Stimulated activated CD8-positive, alpha-beta memory T cell treated with anti-CD3 and anti-CD28 coated beads, Interleukin-12 subunit alpha, Interleukin-12 subunit beta, amount 100 ng/mL, for 24 hours (primary cell): ENCODE measurements around the gene DYNC2LI1.
"Not testable (repeated sequence)": the region's sequence is repeated elsewhere in the genome, so short reads cannot be mapped to it uniquely, and the experiment has no call there.

Experiments used
- DNase-seq: peaks from one replicate; pipeline ENCODE4 v3.0.0-alpha.2; 2020; ENCODE audit errors: extremely low read depth

The DYNC2LI1 gene

DNA sequence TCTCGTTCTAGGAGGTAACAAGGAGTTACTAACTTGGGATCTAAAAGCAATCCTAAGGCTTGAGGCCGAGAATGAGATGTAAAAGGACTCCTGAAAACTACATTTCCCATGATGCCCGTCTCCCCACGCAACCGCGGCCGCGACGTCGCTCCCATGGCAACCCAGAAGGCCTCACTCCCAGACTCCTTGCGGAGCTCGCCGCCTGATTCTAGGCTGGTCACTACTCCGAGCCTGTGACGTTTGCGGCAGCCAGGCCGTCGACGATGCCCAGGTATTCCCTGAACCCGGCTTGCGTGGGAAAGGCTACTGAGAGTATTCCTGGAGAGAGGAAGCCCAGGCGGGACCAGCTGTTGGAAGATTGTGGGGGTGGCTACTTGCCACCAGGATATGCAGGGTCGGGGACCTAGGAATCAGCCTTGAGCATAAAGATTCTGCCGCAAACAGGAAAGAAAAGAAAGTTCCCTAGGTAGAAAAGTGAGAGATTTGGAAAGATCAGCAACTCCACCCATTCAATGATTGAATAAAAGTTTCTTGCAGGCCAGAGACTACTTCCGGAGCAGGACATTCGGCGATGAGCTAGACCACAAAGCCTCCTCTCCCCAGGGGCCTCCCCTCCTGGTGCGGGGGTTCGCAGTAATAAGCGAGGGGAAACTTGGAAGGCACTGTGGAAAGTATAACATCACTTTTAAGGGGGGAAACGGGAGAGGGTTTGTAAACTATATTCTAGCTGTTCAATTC, at the start of gene DYNC2LI1:
Gene DYNC2LI1, plus strand, starts transcription at position 164 of the 738 bp plus-strand sequence. Its CDS starts 100 bp downstream, at position 264.
- peak; percentile 62 for DNase-seq

DNA sequence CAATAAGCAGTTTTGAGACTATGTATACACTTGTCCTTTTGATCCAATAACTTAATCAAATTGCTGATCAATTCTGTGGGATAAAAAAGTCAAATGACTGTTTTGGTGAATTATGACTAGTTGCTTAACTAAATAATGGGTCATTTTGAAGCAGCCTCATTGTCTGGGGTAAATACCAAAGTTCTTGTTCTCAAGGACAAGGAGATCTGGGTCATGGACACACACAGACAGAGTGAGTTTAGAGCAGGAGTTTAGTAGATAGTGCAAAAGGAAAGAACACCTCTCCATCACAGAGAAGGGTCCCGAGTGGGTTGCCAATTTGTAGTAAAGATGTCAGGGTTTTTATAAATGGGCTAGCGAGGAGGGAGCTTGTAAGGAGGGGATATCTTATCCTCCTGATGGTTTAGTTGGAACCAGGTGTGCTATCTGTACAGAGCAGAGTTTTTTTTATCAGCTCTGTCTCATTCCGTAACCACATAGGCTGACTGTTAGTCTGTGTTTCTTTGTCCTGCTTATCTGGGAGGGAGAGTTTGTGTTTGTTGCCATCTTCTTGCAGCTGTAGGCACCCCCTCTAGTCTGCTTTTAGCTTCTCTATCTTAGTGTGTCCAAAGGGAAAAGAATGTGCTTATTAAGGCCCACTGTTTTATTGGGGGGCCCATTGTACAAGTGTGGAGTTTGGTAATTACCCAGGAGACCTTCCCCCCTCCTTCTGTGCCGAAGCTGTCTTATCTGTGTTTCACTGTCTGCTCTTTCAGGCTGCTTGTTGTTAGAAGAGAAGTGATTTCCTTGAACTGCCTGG, 48.9 kb upstream of the DYNC2LI1 start:
- no peak for DNase-seq

DNA sequence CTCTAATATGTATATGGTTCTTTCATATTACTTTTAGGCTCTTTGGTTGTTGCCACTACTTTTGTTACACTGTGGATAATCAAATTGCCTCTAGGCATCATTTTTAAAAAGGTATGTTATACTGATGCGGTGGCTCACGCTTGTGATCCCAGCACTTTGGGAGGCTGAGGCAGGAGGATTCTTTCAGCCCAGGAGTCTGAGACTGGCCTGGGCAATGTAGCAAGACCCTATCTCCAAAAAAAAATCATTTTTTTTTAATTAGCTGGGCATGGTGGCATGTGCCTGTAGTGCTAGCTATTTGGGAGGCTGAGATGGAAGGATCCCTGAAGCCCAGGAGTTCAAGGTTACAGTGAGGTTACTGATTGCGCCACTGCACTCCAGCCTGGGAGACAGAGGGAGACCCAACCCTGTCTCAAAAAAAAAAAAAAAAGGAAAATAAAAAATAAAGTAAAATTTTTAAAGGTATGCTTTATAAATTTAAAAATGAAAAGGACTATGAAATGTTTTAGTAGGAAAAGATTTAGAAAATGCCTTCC, 48.1 kb upstream of the DYNC2LI1 start:
- DNase-seq: no peak

DNA sequence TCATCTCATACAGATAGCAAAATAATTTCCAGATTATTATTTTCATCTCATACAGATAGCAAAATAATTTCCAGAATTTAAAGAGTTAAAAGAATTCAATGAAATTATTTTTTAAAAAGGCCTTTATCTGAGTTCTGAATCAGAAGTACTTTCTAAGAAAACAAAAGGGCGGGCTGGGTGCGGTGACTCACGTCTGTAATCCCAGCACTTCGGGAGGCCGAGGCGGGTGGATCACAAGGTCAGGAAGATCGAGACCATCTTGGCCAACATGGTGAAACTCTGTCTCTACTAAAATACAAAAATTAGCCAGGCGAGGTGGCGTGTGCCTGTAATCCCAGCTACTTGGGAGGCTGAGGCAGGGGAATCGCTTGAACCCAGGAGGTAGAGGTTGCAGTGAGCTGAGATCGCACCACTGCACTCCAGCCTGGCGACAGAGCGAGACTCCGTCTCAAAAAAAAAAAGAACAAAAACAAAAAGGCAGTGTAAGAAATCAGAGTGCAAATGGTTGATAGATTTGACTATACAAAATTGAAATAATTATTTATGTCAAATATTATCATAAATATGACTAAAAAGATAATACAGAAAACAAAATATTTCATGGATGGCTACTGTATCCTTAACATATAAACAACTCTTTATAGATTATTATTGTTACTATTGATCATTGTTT, 46.7 kb upstream of the DYNC2LI1 start:
- not testable (repeated sequence) for DNase-seq

DNA sequence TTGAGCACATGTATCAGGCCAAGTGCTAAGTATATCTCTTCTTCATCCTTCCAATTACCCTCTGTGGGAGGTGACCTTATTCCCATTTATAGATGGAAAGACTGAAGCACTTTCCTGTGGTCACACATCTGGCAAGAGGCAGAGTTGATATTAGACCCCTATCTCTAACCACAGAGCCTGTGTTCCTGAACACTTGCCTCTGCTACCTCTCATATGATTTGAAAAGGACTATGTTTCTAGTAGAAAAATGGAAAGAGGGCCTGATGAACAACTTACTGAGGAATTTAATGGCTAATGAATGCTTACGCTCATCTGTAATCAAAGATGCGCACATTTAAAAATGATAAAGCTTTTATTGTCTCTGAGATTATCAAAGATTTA, 46.2 kb upstream of the DYNC2LI1 start:
- DNase-seq: no peak

DNA sequence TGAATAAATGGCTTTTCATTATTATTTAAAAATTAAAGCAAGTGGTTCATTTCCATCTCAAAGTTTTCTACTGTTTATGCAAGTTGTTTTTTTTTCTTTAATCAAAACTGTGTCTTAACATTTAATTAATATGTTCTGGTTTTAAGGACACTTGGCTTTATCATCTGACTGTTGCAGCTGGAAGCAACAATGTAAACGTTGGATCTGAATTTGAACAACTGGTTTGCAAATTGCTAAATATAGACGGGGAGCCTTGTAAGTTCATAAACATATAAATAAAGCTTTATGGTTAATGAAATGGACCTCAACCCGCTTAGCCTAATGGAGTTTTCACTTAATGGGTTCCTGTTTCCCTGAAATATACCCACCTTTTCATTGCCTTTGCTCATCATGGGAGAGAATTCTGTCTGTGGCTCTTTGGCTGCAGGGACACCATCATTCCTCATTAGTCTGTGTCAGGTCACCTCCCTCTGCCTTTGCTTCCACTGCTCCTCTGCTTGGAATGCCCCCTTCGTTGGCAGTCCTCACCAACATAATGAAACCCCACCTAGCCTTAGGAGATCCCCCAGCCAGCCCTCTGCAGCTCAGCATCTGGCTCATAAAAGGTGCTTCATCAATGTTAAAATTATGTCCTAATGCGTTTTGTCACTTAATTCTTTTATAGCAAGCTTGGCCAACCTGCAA, 44.2 kb upstream of the DYNC2LI1 start:
- no peak for DNase-seq

GRCh38 chr2:43731211-43731610, 42.6 kb upstream of the DYNC2LI1 start:
- no peak for DNase-seq

GRCh38 chr2:43736637-43737036, 37.2 kb upstream of the DYNC2LI1 start:
- DNase-seq: no peak

DNA sequence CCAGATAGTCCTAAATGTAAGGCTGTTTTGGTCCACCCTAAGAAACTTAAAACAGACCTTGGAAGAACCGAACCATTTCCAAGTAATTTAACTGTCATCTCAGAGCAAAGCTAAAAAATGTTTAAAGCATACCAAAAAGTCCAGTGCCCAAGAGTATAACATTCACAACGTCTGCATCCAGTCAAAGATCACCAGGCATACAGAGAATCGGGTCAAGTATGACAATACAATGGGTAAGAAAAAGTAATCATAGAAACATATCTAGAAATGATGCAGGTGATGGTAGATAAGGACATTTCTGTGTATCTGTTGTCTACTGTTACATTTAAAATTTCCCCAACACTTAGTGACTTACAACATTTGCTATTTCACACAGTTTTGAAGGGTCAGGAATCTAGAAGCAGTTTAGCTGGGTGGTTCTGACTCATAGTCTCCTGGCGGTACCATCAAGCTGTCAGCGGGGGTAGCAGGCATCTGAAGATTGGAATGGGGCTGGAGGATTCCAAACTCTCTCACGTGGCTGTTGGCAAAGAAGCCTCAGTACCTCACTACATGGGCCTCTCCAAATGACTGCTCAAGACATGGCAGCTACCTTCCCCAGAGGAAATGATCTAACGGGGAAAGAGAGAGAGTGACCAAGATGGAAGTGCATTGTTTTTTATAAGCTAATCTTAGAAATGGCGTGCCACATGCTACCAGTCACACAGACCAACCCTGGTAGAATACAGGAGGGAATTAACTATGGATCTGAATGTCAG, 36.6 kb upstream of the DYNC2LI1 start:
- no peak for DNase-seq

GRCh38 chr2:43737855-43738254, 36.0 kb upstream of the DYNC2LI1 start:
- no peak for DNase-seq

DNA sequence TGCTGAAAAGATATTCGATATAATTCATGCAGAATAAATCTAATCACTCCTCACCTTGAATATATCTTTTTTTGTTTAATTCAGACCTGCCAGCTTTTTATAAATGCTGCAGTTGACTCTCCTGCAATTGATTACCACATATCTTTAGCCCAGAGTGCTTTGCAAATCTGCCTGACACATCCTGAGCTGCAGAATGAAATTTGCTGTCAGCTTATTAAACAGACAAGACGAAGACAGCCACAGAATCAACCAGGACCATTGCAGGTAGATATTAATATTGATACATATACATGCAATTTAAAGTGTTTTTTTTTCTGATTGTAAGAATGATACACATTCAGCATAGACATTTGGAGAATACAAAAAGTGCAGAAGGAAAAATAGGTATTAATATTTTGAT, 35.6 kb upstream of the DYNC2LI1 start:
- no peak for DNase-seq

DNA sequence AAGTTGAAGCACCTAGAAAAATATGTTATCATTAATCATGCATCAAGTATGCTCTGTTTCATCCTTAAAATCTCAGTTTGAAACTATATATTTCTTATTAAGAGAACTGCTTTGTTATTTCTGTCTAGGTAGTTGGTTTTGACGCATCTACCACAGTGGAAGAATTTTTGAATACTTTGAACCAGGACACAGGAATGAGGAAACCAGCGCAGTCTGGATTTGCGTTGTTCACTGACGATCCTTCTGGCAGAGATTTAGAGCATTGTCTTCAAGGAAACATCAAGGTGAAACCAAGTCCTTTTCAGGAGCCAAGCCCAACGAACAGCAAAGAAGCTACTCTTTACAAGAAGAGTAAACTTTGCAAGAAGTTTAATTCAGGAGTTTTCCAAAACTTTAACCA, 30.1 kb upstream of the DYNC2LI1 start:
- DNase-seq: no peak

DNA sequence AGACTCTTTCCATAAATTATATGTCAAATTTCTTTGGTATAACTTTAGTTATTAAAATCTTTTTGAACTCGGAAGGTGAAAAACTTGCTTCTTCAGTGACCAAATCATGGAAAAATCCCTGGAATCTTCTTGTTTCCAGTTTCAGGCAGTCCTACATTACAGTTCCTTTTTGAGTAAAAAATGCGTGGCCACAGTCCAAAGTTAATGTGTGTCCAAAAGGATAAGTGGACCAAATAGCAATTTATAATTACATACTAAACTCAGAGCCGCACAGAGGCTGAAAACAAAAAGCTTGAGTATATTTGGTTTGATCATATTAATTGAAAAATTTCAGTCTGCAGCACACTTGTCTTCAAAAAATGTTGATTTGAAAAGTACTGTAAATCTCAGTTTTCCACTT, 28.4 kb upstream of the DYNC2LI1 start:
- no peak for DNase-seq

- DNase-seq: no peak
Observed at GRCh38 chr2:43748333-43748732, 25.5 kb upstream of the DYNC2LI1 start.

- no peak for DNase-seq
Observed at GRCh38 chr2:43749583-43749982, 24.3 kb upstream of the DYNC2LI1 start.

DNA sequence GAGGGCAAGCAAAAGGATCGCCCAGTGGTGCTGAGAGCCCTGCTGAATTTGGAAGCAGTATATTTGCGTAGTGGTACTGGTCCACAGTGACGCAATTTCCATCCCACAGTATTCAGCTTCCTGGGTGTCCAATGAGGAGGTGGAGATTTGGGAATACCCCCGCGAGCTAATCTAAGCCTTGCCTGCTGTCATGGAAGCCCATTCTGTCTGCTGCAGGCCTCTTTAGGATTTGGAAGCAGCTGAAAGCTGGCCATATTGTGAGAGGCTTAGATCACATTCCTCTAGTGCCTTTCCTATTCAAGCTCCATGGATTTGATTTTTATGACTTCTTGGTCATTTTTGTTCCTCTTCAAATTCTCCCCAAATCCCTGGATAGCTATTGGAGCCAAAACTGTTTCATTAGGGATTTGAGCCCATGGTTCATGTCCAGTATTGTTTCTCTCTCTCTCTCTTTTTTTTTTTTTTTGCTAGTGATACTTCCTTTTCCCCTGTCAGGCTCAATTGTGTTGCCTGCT, 22.3 kb upstream of the DYNC2LI1 start:
- DNase-seq: no peak

- no peak for DNase-seq
Observed at GRCh38 chr2:43752302-43752701, 21.5 kb upstream of the DYNC2LI1 start.

DNA sequence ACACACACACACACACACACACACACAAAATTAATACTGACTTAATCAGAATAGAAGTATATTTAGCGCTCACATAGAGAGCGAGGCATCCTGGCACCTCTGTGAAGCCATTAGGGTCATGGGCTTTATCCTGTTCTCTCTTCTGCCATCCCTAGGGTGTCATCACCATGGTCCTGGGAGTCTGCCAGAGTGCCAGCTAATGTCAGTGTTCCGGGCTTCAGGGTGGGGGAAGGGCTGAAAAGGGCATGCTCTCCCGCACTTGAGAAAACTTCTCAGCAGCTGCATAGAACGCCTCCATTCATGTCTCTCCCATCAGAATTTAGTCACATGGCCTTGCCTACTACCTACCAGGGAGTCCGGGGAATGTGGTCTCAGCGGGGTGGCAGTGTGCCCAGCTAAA, 19.7 kb upstream of the DYNC2LI1 start:
- DNase-seq: no peak

GRCh38 chr2:43758739-43759138, 15.1 kb upstream of the DYNC2LI1 start:
- no peak for DNase-seq

- DNase-seq: no peak
Observed at GRCh38 chr2:43759195-43759594, 14.6 kb upstream of the DYNC2LI1 start.

GRCh38 chr2:43762286-43762685, 11.6 kb upstream of the DYNC2LI1 start:
- no peak for DNase-seq
